T-helper 17 cell (primary cell): ENCODE results near the gene TTYH3. TPM values are rescaled to one million over a fixed set of nuclear protein-coding genes. Genes with fewer than 3 reads are reported as not detected.
"Not testable (repeated sequence)": the region's sequence is repeated elsewhere in the genome, so short reads cannot be mapped to it uniquely, and the experiment has no call there.

Experiments
- ATAC-seq: fragments of 150-1000 bp; cut with Tn5 transposase; 2 replicates; pipeline ENCODE4 v1.10.0; 2021; ENCODE audit warnings: mild to moderate bottlenecking, moderate library complexity
- DNase-seq, 3 donors: peaks; one replicate each; pipeline versions ENCODE4 v3.0.0 to v3.0.0-alpha.2; 2020 to 2021
- H3K9me3 ChIP-seq: one replicate; pipeline ENCODE4 v1.7.0; 2013; ENCODE audit warnings: low read length, mild to moderate bottlenecking; ENCODE audit not compliant: control insufficient read depth, poor library complexity, severe bottlenecking
- H3K27ac Mint-ChIP-seq: one replicate; pipeline ENCODE4 v1.8.0; 2022; ENCODE audit warnings: mild to moderate bottlenecking, moderate library complexity, mixed read lengths
- H3K27me3 Mint-ChIP-seq: one replicate; pipeline ENCODE4 v1.8.0; 2022; ENCODE audit warnings: mixed read lengths
- H3K36me3 Mint-ChIP-seq: one replicate; pipeline ENCODE4 v1.8.0; 2022; ENCODE audit warnings: low read depth, mixed read lengths
- H3K4me1 Mint-ChIP-seq: one replicate; pipeline ENCODE4 v1.8.0; 2022; ENCODE audit warnings: mild to moderate bottlenecking, mixed read lengths
- H3K4me3 Mint-ChIP-seq: one replicate; pipeline ENCODE4 v1.8.0; 2022; ENCODE audit warnings: mild to moderate bottlenecking, moderate library complexity, mixed read lengths
- total RNA-seq, 4 donors: library from RNA in 2 of 4; stranded (reverse) in 2 of 4; gene quantifications; one replicate each; pipeline ENCODE4 v1.2.3 and lab custom pipeline; 2022 to 2026

The TTYH3 gene
- total RNA-seq (10 to 100 TPM; 13.2 to 14.8 TPM), total RNA-seq (lab: John Stamatoyannopoulos, UW) (2.2 to 3.8 reads per million in 2 donors)

- no peaks in the 10 kb centered on the region for H3K9me3 ChIP-seq
- Mint-ChIP-seq H3K27me3 (no peaks in the 10 kb centered on the region), H3K27ac (peak within 1 kb of the TSS; percentile 56), H3K4me1 (peaks cover 12% of the 10 kb centered on the region), H3K4me3 (peak within 1 kb of the TSS; percentile 93), H3K36me3 (no peaks in the 10 kb centered on the region)
- DNase-seq (no peak), ATAC-seq (no peak)
Measured at GRCh38 chr7:2631946-2632732, at the start of gene TTYH3. Gene TTYH3, plus strand, starts transcription at chr7:2631986. Its CDS starts 170 bp downstream, at chr7:2632156.

GRCh38 chr7:2582006-2582735 is 49.6 kb upstream of the TTYH3 start:
- Mint-ChIP-seq H3K4me1 (peaks cover 6% of the 10 kb centered on the region), H3K27me3 (no peaks in the 10 kb centered on the region)
- no peak for ATAC-seq

GRCh38 chr7:2583798-2584580 is 47.8 kb upstream of the TTYH3 start:
- ATAC-seq (no peak), DNase-seq (no peak)
- no peaks in the 10 kb centered on the region for H3K9me3 ChIP-seq
- Mint-ChIP-seq H3K27me3 (no peaks in the 10 kb centered on the region), H3K27ac (no peak overlapping the region), H3K4me3 (no peak overlapping the region), H3K36me3 (peaks cover 3% of the 10 kb centered on the region), H3K4me1 (peaks cover 6% of the 10 kb centered on the region)

More at GRCh38 chr7:2582006-2582735, 49.6 kb upstream of the TTYH3 start:
- H3K9me3 ChIP-seq = no peaks in the 10 kb centered on the region
- H3K27ac Mint-ChIP-seq = no peak overlapping the region
- no peak for DNase-seq
- peaks cover 3% of the 10 kb centered on the region for H3K36me3 Mint-ChIP-seq
- H3K4me3 Mint-ChIP-seq = no peak overlapping the region

GRCh38 chr7:2585446-2585845 is 46.3 kb upstream of the TTYH3 start:
- ATAC-seq = no peak
- H3K27me3 Mint-ChIP-seq = no peaks in the 10 kb centered on the region
- H3K36me3 Mint-ChIP-seq = peaks cover 3% of the 10 kb centered on the region
- DNase-seq = no peak
- H3K27ac Mint-ChIP-seq = no peak overlapping the region
- no peak overlapping the region for H3K4me3 Mint-ChIP-seq
- no peaks in the 10 kb centered on the region for H3K9me3 ChIP-seq
- peaks cover 6% of the 10 kb centered on the region for H3K4me1 Mint-ChIP-seq

- no peaks in the 10 kb centered on the region for H3K27me3 Mint-ChIP-seq
Measured at GRCh38 chr7:2586326-2587020, 45.3 kb upstream of the TTYH3 start.

GRCh38 chr7:2587134-2587533 is 44.7 kb upstream of the TTYH3 start:
- Mint-ChIP-seq H3K27ac (no peak overlapping the region), H3K36me3 (peaks cover 3% of the 10 kb centered on the region), H3K4me1 (peaks cover 6% of the 10 kb centered on the region), H3K4me3 (no peak overlapping the region), H3K27me3 (no peaks in the 10 kb centered on the region)
- H3K9me3 ChIP-seq = no peaks in the 10 kb centered on the region
- DNase-seq = no peak
- ATAC-seq = no peak

More at GRCh38 chr7:2586326-2587020, 45.3 kb upstream of the TTYH3 start:
- H3K9me3 ChIP-seq = no peaks in the 10 kb centered on the region
- peaks cover 6% of the 10 kb centered on the region for H3K4me1 Mint-ChIP-seq
- no peak overlapping the region for H3K27ac Mint-ChIP-seq
- ATAC-seq = no peak
- DNase-seq = no peak
- no peak overlapping the region for H3K4me3 Mint-ChIP-seq
- peaks cover 3% of the 10 kb centered on the region for H3K36me3 Mint-ChIP-seq

GRCh38 chr7:2587778-2588177 is 44.0 kb upstream of the TTYH3 start:
- H3K4me1 Mint-ChIP-seq = peaks cover 6% of the 10 kb centered on the region
- ATAC-seq = no peak
- H3K36me3 Mint-ChIP-seq = peaks cover 3% of the 10 kb centered on the region
- H3K4me3 Mint-ChIP-seq = no peak overlapping the region
- no peak overlapping the region for H3K27ac Mint-ChIP-seq
- no peaks in the 10 kb centered on the region for H3K9me3 ChIP-seq
- no peak for DNase-seq
- no peaks in the 10 kb centered on the region for H3K27me3 Mint-ChIP-seq

GRCh38 chr7:2589341-2589740 is 42.4 kb upstream of the TTYH3 start:
- Mint-ChIP-seq H3K27me3 (no peaks in the 10 kb centered on the region), H3K27ac (no peak overlapping the region), H3K4me3 (no peak overlapping the region), H3K36me3 (no peaks in the 10 kb centered on the region), H3K4me1 (peaks cover 3% of the 10 kb centered on the region)
- DNase-seq (no peak), ATAC-seq (no peak)
- H3K9me3 ChIP-seq = no peaks in the 10 kb centered on the region

- not testable (repeated sequence) for H3K27ac Mint-ChIP-seq, H3K4me1 Mint-ChIP-seq, H3K36me3 Mint-ChIP-seq, H3K9me3 ChIP-seq, H3K27me3 Mint-ChIP-seq, DNase-seq, ATAC-seq, H3K4me3 Mint-ChIP-seq
Measured at GRCh38 chr7:2589941-2590340, 41.8 kb upstream of the TTYH3 start.

- no peaks in the 10 kb centered on the region for H3K9me3 ChIP-seq
- Mint-ChIP-seq H3K36me3 (no peaks in the 10 kb centered on the region), H3K27ac (no peak overlapping the region), H3K4me3 (no peak overlapping the region), H3K27me3 (no peaks in the 10 kb centered on the region), H3K4me1 (no peaks in the 10 kb centered on the region)
- ATAC-seq (no peak), DNase-seq (no peak)
Measured at GRCh38 chr7:2592375-2592865, 39.4 kb upstream of the TTYH3 start.

GRCh38 chr7:2593036-2593727 is 38.6 kb upstream of the TTYH3 start:
- Mint-ChIP-seq H3K4me3 (no peak overlapping the region), H3K36me3 (no peaks in the 10 kb centered on the region), H3K4me1 (no peaks in the 10 kb centered on the region), H3K27ac (no peak overlapping the region), H3K27me3 (no peaks in the 10 kb centered on the region)
- no peaks in the 10 kb centered on the region for H3K9me3 ChIP-seq
- DNase-seq = no peak
- no peak for ATAC-seq

- no peak overlapping the region for H3K27ac Mint-ChIP-seq
- ATAC-seq (no peak), DNase-seq (no peak)
- no peak overlapping the region for H3K4me3 Mint-ChIP-seq
- no peaks in the 10 kb centered on the region for H3K27me3 Mint-ChIP-seq
- H3K4me1 Mint-ChIP-seq = peaks cover 2% of the 10 kb centered on the region
- no peaks in the 10 kb centered on the region for H3K9me3 ChIP-seq
- no peaks in the 10 kb centered on the region for H3K36me3 Mint-ChIP-seq
Measured at GRCh38 chr7:2594599-2594998, 37.2 kb upstream of the TTYH3 start.
